Sigmoid colon (tissue), 7 donors: ENCODE results near the gene CENPQ. TPM values are rescaled to one million over a fixed set of nuclear protein-coding genes. Genes with fewer than 3 reads are reported as not detected.

Experiments
- DNase-seq: peaks from one replicate; pipeline ENCODE4 v3.0.0-alpha.2; 2019
- H3K27ac ChIP-seq, 4 donors: fragments of 200-600 bp; sonication (generic); one replicate each; pipeline ENCODE4 v1.5.1; 2016 to 2019; ENCODE audit warnings: mild to moderate bottlenecking in 1 of 4
- H3K27me3 ChIP-seq, 3 donors: fragments of 200-600 bp; sonication (generic); one replicate each; pipeline ENCODE4 v1.5.1; 2019; ENCODE audit warnings: mild to moderate bottlenecking in 1 of 3
- H3K36me3 ChIP-seq, 4 donors: fragments of 200-600 bp; sonication (generic); one replicate each; pipeline ENCODE4 v1.5.1; 2016 to 2019
- H3K4me1 ChIP-seq, 4 donors: fragments of 200-600 bp; sonication (generic); one replicate each; pipeline ENCODE4 v1.5.1; 2017 to 2019
- H3K4me3 ChIP-seq, 4 donors: fragments of 200-600 bp; sonication (generic); one replicate each; pipeline ENCODE4 v1.5.1; 2017 to 2019; ENCODE audit warnings: mild to moderate bottlenecking in 2 of 4, moderate library complexity in 1 of 4
- H3K9me3 ChIP-seq, 4 donors: fragments of 200-600 bp in 3 of 4; sonication (generic) in 3 of 4; one replicate each; pipeline versions ENCODE4 v1.5.1 to v1.6.1; 2013 to 2019
- EP300 ChIP-seq, 4 donors: sonication (generic); formaldehyde crosslinking; IDR thresholded peaks; one replicate each; pipeline ENCODE4 v1.6.1; 2017; ENCODE audit warnings: antibody characterized with exemption in 4 of 4
- POLR2A ChIP-seq, 2 donors: fragments of 450-650 bp; IDR thresholded peaks; one replicate each; pipeline ENCODE4 v1.6.1; 2016; ENCODE audit warnings: antibody characterized with exemption in 2 of 2, mild to moderate bottlenecking in 2 of 2, moderate library complexity in 2 of 2
- POLR2AphosphoS5 ChIP-seq, 4 donors: sonication (generic); formaldehyde crosslinking; IDR thresholded peaks; one replicate each; pipeline ENCODE4 v1.6.1; 2017; ENCODE audit warnings: antibody characterized with exemption in 4 of 4
- WGBS, 2 donors: extraction: QIAGEN DNeasy Blood & Tissue Kit; methylation state at CpG; one replicate each; pipeline ENCODE4 v1.1.7; 2013; 5-methylcytosine and 5-hydroxymethylcytosine counted together
- intact Hi-C: fragments of 100-400 bp; cut with DNase I; formaldehyde crosslinking; loops from one replicate; pipeline ENCODE4 v1.15.1; 2023
- polyA plus RNA-seq, 3 donors: library from polyadenylated mRNA; stranded (reverse); fragments of 200-250 nt; gene quantifications; one replicate each; pipeline ENCODE4 v1.2.3, GENCODE V29; 2013
- total RNA-seq, 4 donors: library from RNA; depleted of rRNA; stranded (reverse); fragments of >200 nt; gene quantifications; one replicate each; pipeline ENCODE4 v1.1.0, GENCODE V29; 2016
- TF ChIP-seq, protein P1 (sequence below), 4 experiments: fragments of 450-650 bp in 3 of 4; fragments of 200-600 bp in 1 of 4; IDR thresholded peaks; one replicate each; pipeline ENCODE4 v1.5.1; 2016 to 2019; ENCODE audit warnings: antibody characterized with exemption in 4 of 4, mild to moderate bottlenecking in 3 of 4, moderate library complexity in 2 of 4
- donor health status: healthy with polysubstance abuse.
- donor health status: Bipolar disorder and iron deficiency.
- donor health status: healthy.

CENPQ gene
- total and polyA plus RNA-seq, 7 donors, result 2.8 to 5.1 (median 4.3) TPM

DNA sequence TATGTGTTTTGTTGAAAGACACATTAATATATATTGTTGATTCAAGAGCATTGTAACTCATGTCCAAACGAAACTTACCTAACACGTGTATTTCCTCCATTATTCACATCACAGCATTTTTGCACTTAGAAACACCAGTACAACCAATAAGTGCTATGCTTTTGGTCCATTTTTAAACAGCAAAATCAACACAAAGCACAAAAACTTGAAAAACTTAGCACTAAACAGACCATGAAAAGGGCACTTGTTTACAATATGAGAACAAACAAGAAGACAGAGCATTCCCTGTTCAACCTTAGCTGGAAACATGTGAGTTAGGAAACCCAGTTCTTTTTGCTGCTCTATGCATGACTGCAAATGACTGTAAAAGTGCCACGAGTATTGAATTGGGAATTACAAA, 46.2 kb downstream of the CENPQ start:
- DNase-seq, result no peak
- Histone ChIP-seq H3K9me3 (no peaks in the 10 kb centered on the region), H3K27me3 (no peaks in the 10 kb centered on the region), H3K4me1 (no peaks in the 10 kb centered on the region), H3K4me3 (no peak overlapping the region), H3K27ac (no peak overlapping the region), H3K36me3 (no peaks in the 10 kb centered on the region)
- TF ChIP-seq, protein P1, sequence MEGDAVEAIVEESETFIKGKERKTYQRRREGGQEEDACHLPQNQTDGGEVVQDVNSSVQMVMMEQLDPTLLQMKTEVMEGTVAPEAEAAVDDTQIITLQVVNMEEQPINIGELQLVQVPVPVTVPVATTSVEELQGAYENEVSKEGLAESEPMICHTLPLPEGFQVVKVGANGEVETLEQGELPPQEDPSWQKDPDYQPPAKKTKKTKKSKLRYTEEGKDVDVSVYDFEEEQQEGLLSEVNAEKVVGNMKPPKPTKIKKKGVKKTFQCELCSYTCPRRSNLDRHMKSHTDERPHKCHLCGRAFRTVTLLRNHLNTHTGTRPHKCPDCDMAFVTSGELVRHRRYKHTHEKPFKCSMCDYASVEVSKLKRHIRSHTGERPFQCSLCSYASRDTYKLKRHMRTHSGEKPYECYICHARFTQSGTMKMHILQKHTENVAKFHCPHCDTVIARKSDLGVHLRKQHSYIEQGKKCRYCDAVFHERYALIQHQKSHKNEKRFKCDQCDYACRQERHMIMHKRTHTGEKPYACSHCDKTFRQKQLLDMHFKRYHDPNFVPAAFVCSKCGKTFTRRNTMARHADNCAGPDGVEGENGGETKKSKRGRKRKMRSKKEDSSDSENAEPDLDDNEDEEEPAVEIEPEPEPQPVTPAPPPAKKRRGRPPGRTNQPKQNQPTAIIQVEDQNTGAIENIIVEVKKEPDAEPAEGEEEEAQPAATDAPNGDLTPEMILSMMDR (IDR thresholded peaks at IDR 0.05), result no peak
- intact Hi-C loops, result no loop called here
- WGBS, 2 donors, result 72 to 77% methylated on average over 3 of the region's 3 CpGs

DNA sequence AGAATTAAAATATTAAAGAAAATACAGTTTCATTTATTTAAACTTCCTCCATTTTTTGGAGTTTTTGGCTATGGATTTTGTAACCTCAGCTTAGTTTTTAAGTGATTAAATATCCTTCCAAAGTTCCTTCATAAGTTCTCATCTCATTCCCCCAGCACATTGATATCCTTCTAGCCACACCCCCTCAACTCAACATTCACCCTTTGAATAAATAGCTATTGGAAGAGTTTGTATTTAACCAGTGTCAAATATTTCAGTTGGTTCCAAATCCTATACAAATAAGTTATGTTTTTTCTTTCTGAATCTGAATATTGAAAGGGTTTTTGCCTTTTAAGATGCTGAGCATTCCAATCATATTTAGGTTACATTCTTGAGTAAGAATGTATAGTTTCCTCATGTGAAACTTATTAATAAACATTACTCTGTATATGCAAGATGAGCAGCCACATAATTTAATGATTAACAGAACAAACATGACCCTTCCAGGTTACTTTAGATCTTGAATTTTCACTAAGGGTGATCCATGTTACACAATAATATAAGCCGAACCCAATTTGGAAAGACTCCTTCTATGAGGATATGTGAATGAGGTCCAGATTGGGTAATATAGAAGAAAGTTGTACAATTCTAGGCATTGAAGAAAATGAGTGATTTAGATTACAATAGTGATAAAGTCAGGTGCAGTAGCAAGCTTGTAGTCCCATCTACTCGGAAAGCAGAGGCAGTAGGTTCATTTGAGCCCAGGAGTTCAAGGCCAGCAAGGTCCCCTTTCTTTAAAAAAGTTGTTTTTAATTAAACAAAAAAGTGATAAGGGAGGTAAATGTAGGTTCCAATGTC, 50.2 kb downstream of the CENPQ start:
- no peak overlapping the region for H3K4me3 ChIP-seq
- H3K4me1 ChIP-seq, result no peaks in the 10 kb centered on the region
- H3K36me3 ChIP-seq, result no peaks in the 10 kb centered on the region
- no peaks in the 10 kb centered on the region for H3K27me3 ChIP-seq
- 87% methylated on average over 2 of the region's 2 CpGs for WGBS, 2 donors
- no peaks in the 10 kb centered on the region for H3K9me3 ChIP-seq
- TF ChIP-seq POLR2AphosphoS5 (IDR thresholded peaks at IDR 0.05) (no peak), EP300 (IDR thresholded peaks at IDR 0.05) (no peak), POLR2A (IDR thresholded peaks at IDR 0.05) (no peak)
- TF ChIP-seq, protein P1 (IDR thresholded peaks at IDR 0.05), result no peak
- H3K27ac ChIP-seq, result no peak overlapping the region
- DNase-seq, result no peak
- intact Hi-C loops, result no loop called here

DNA sequence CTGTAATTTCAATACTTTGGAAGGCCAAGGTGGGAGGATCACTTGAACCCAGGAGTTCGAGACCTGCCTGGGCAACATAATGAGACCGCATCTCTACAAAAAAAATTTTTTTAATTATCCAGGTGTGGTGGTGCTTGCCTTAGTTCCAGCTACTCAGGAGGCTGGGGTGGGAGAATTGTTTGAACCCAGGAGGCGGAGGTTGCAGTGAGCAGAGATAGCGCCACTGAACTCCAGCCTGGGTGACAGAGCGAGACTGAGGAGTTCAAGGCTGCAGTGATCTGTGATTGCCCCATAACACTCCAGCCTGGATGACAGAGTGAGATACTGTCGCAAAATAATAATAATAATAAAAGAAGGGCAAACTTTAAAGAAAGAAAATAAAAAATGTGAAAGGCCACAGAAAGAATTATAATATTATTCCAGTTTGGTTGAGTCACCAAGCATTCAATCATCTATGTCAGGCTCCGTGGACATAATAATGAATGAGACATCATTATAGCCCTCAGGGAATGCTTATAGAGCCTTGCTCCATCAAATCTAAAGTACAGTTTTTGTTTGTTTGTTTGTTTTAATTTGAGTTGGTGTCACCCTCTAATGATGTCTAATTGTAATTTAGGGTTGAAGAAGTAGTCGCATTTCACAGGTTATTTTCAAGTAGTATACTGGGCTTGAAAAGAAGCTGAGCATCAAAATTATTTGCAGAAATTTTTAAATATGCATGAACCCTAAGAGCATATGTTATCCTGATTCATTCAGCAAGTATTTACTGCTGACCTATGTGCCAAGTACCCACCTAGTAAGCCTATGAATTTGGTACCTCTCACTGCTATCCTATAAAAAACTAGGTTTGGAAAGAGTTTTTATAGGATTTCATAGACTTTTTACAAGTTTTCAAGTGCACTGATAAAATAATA, 51.7 kb downstream of the CENPQ start:
- intact Hi-C loops, result no loop called here
- H3K27ac ChIP-seq, result no peak overlapping the region
- WGBS, 2 donors, result 77 to 78% methylated on average over 8 of the region's 8 CpGs
- no peaks in the 10 kb centered on the region for H3K4me1 ChIP-seq
- no peaks in the 10 kb centered on the region for H3K27me3 ChIP-seq
- no peaks in the 10 kb centered on the region for H3K9me3 ChIP-seq
- no peak overlapping the region for H3K4me3 ChIP-seq
- TF ChIP-seq EP300 (IDR thresholded peaks at IDR 0.05) (no peak), POLR2A (IDR thresholded peaks at IDR 0.05) (no peak), POLR2AphosphoS5 (IDR thresholded peaks at IDR 0.05) (no peak)
- TF ChIP-seq, protein P1 (IDR thresholded peaks at IDR 0.05), result no peak
- DNase-seq, result no peak
- H3K36me3 ChIP-seq, result no peaks in the 10 kb centered on the region

DNA sequence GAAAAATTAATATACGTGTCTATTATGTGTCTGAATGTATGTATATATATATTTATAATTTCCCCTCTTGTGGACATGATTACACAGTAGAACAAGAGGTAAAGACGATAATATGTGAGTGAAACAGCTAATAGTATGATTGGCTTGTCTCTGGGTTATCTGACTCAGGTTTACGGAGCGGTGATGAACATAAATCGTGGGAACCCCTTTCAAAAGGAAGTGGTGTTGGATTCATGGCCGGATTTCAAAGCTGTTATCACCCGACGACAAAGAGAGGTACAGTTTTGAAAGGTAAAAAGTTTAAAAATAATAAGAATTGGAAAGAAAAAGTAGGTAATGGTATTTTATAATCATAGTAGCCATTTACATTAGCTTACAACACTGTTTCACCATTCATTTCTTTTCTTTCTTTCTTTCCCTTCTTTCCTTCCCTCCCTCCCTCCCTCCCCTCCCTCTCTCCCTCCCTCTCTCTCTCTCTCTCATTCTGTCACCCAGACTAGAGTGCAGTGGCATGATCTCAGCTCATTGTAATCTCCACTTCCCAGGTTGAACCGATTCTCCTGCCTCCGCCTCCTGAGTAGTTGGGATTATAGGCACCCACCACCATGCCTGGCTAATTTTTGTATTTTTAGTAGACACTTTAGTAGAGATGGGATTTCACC, 52.4 kb downstream of the CENPQ start:
- no peak for DNase-seq
- no peak for TF ChIP-seq POLR2A (IDR thresholded peaks at IDR 0.05)
- TF ChIP-seq POLR2AphosphoS5 (IDR thresholded peaks at IDR 0.05), result no peak
- TF ChIP-seq, protein P1 (IDR thresholded peaks at IDR 0.05), result no peak
- no peak for TF ChIP-seq EP300 (IDR thresholded peaks at IDR 0.05)
- 78 to 85% methylated on average over 10 of the region's 10 CpGs for WGBS, 2 donors
- intact Hi-C loops, result no loop called here
- no peaks in the 10 kb centered on the region for H3K36me3 ChIP-seq
- H3K27ac ChIP-seq, result no peak overlapping the region
- H3K27me3 ChIP-seq, result no peaks in the 10 kb centered on the region
- no peaks in the 10 kb centered on the region for H3K4me1 ChIP-seq
- no peaks in the 10 kb centered on the region for H3K9me3 ChIP-seq
- no peak overlapping the region for H3K4me3 ChIP-seq
